Kidney (tissue), 14 donors: ENCODE data around the gene NR3C2. TPM values are rescaled to one million over a fixed set of nuclear protein-coding genes. Genes with fewer than 3 reads are reported as not detected.

ENCODE experiments used
- DNase-seq, 5 donors: peaks; one replicate each; pipeline ENCODE4 v3.0.0-alpha.2; 2013 to 2020
- FAIRE-seq: peaks from 2 replicates; lab custom pipeline; 2012; peaks lifted over from hg19 to GRCh38; lab: Jason Lieb, UNC
- H3K27ac ChIP-seq, 2 donors: one replicate each; pipeline ENCODE4 v1.7.0; 2013; ENCODE audit warnings: low read depth in 2 of 2, low read length in 2 of 2, inconsistent platforms in 1 of 2
- H3K27me3 ChIP-seq: one replicate; pipeline ENCODE4 v1.7.1; 2013; ENCODE audit warnings: low read length, inconsistent platforms; ENCODE audit not compliant: control insufficient read depth, insufficient read depth
- H3K36me3 ChIP-seq, 3 donors: one replicate each; pipeline versions ENCODE4 v1.7.0 to v1.7.1; 2013; ENCODE audit warnings: low read length in 3 of 3, control low read depth in 1 of 3, inconsistent platforms in 1 of 3; ENCODE audit not compliant: insufficient read depth in 3 of 3, control insufficient read depth in 2 of 3
- H3K4me1 ChIP-seq, 3 donors: one replicate each; pipeline versions ENCODE4 v1.7.0 to v1.7.1; 2013; ENCODE audit warnings: low read length in 3 of 3, inconsistent platforms in 1 of 3, low read depth in 1 of 3; ENCODE audit not compliant: control insufficient read depth in 2 of 3, insufficient read depth in 2 of 3
- H3K4me3 ChIP-seq, 3 donors: one replicate each; pipeline versions ENCODE4 v1.7.0 to v1.8.1; 2013; ENCODE audit warnings: low read length in 3 of 3, control low read depth in 1 of 3, inconsistent platforms in 1 of 3
- H3K9ac ChIP-seq, 3 donors: one replicate each; pipeline versions ENCODE4 v1.7.0 to v1.7.1; 2013; ENCODE audit warnings: low read length in 3 of 3, control low read depth in 1 of 3, inconsistent platforms in 1 of 3
- H3K9me3 ChIP-seq, 3 donors: one replicate each; pipeline versions ENCODE4 v1.7.0 to v1.7.1; 2013; ENCODE audit warnings: low read length in 3 of 3, control low read depth in 1 of 3, inconsistent platforms in 1 of 3; ENCODE audit not compliant: control insufficient read depth in 2 of 3, insufficient read depth in 1 of 3
- CTCF ChIP-seq: IDR thresholded peaks from 3 replicates; pipeline ENCODE4 v1.5.1; 2012; ENCODE audit warnings: mild to moderate bottlenecking, moderate library complexity, borderline replicate concordance; ENCODE audit not compliant: insufficient read depth; ENCODE audit errors: extremely low read depth
- intact Hi-C: fragments of 100-400 bp; cut with DNase I; formaldehyde crosslinking; loops from one replicate; pipeline ENCODE4 v1.11.1; 2022
- polyA plus RNA-seq: library from polyadenylated mRNA; stranded (reverse); fragments of 350-450 nt; fragmentation: Illumina TruSeq; extraction: RNeasy Lipid Tissue Mini Kit (QIAGEN cat#74804); gene quantifications from one replicate; pipeline ENCODE4 v1.2.3, GENCODE V29; 2014; ENCODE audit warnings: low read depth, low replicate concordance; ENCODE audit not compliant: insufficient read depth
- total RNA-seq: library from RNA; stranded (reverse); fragmentation: NEBNext Ultra II Directional; extraction: Animal tissue kit (Norgen Biotek cat#: 25700); gene quantifications from one replicate; pipeline ENCODE4 v1.2.1, GENCODE V29; 2021
- donor health status: control.
- donor health status: control.
- donor health status: control.
- donor health status: control.
- donor health status: control.
- donor health status: DM: yes; HTN: yes; CAD: no.
- donor health status: Normal renal cell carcinoma (clear cell type).

Gene NR3C2
- total and polyA plus RNA-seq, 2 donors from 2014 or later, result 8.7 to 43.4 TPM

GRCh38 chr4:148434075-148434773 is 8.0 kb downstream of the NR3C2 start:
- intact Hi-C loops, result no loop called here
- H3K36me3 ChIP-seq, result no peaks in the 10 kb centered on the region
- no peak for TF ChIP-seq CTCF
- H3K27me3 ChIP-seq, result no peaks in the 10 kb centered on the region
- peaks cover 0 to 6% (median 5%) of the 10 kb centered on the region in 3 donors for H3K4me1 ChIP-seq
- H3K4me3 ChIP-seq, result peak overlapping the region in 2 of 3 donors; percentile 5 to 27
- H3K9me3 ChIP-seq, result no peaks in the 10 kb centered on the region
- DNase-seq (no peak), FAIRE-seq (no peak)
- no peak overlapping the region for H3K27ac ChIP-seq
- H3K9ac ChIP-seq, result no peak overlapping the region

DNA sequence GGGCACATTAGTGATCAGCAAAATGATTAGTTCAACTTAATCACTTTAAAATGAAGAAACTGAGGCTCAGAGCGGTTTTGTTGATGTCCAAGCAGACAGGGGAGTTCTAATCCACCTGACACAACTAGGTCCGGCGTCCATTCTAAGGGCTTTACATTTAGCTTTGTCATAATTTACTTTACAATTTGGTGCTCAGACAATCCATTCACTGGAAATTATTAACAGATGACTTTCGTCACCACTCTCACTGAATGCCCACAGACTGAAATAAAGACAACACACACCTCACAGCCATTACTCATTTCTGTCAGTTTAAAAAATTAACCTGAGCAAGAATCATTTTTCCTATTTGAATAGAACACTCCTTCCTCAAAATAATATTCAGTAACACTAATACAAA is 10.8 kb downstream of the NR3C2 start:
- peak in 1 of 5 donors; percentile 39 for DNase-seq
- Histone ChIP-seq H3K9me3 (no peaks in the 10 kb centered on the region), H3K27me3 (no peaks in the 10 kb centered on the region), H3K36me3 (no peaks in the 10 kb centered on the region), H3K4me3 (peak overlapping the region in 2 of 3 donors; percentile 8 to 17), H3K27ac (no peak overlapping the region), H3K9ac (no peak overlapping the region), H3K4me1 (peaks cover 0 to 5% (median 0%) of the 10 kb centered on the region in 3 donors)
- intact Hi-C loops, result no loop called here
- TF ChIP-seq CTCF, result no peak
- FAIRE-seq, result no peak

DNA sequence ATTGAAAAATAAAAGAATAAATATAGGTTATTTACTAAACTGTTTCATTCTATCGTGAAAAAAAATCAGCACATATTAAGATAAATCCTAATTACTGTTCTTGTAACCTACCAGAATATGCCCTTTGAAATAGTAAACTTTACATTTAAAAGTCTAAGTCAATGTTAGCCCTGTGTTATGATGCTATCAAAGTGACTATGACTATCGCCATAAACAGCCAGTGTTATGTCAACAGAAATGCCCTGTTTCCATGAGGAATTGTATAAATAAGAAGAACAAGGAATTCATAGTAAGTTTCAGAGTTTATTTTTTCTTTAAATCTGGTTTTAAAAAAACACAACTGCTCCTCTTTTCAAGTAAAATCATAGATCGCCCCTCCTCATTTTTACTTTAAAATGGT is 11.4 kb downstream of the NR3C2 start:
- intact Hi-C loops, result no loop called here
- DNase-seq (no peak), FAIRE-seq (no peak)
- H3K27ac ChIP-seq, result no peak overlapping the region
- H3K36me3 ChIP-seq, result no peaks in the 10 kb centered on the region
- no peak overlapping the region for H3K9ac ChIP-seq
- no peaks in the 10 kb centered on the region for H3K9me3 ChIP-seq
- H3K4me1 ChIP-seq, result peaks cover 0 to 3% (median 0%) of the 10 kb centered on the region in 3 donors
- no peak for TF ChIP-seq CTCF
- no peak overlapping the region for H3K4me3 ChIP-seq
- H3K27me3 ChIP-seq, result no peaks in the 10 kb centered on the region
